ENCODE data around the gene SRBD1. TPM values are rescaled to one million over a fixed set of nuclear protein-coding genes. Genes with fewer than 3 reads are reported as not detected.

The SRBD1 gene
- total RNA-seq, 1 experiment from 2014 or later = 20.6 TPM

DNA sequence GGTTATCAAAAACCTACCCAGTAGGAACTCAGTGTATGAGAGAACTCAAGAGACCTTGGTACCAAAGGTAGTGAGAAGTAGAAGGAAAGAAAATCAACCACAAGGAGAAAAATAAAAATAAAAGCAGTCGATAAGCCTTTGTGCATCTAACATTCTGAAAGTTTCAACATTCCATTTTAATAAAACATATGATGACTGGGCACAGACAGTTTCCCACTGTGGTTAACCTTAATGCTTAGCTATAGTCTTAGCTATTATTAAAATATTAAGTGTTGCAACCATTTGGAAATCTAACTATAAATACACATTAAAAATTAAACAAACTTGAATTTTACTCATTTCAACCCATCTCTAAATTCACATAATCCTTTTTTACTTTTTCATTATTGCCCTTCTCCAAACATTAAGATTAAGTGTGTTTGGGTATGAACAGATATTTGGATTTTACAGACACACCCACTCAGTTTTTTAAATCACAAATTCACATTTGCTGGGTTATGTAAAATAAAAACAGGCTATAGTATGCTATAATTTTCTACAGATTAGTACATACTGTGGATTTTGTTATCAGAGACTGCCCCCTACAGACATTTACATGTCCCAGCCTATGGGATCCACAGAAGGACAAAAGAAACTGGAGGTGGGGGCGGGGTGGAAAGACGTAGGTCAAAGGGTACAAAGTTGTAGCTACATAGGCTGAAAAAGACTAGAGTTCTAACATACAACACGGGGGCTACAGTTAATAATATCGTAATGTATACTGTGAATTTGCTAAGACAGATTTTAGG, 32.8 kb downstream of the SRBD1 start:
- H3K27me3 ChIP-seq (ENCODE audit: insufficient read depth, low read length) = no peaks in the 10 kb centered on the region
- no peak overlapping the region for H3K4me2 ChIP-seq (ENCODE audit: low read length)
- DNase-seq (ENCODE audit: low read depth, low spot score) = no peak
- intact Hi-C loops (cut with micrococcal nuclease) = loop anchor here (5.0 kb wide), 1 partner anchor 596 kb away; no protein-coding TSS in a partner anchor
- H3K36me3 ChIP-seq (ENCODE audit: control insufficient read depth in 1 of 2, insufficient read depth in 2 of 2, low read length in 2 of 2) = 0 out of 4 replicates have a peak, but pooled peaks cover 2 to 3% of the 10 kb centered on the region in 2 experiments
- no peak overlapping the region for H3K9ac ChIP-seq (ENCODE audit: low read length)
- TF ChIP-seq YY1 (IDR thresholded peaks at IDR 0.05; ENCODE audit: extremely low read depth, insufficient replicate concordance, low read depth, low read length) (no peak), SIN3A (IDR thresholded peaks at IDR 0.05; ENCODE audit: low read depth) (no peak), POLR2A (IDR thresholded peaks at IDR 0.05; ENCODE audit: borderline replicate concordance, extremely low read depth, insufficient read depth, insufficient read length) (no peak), EZH2phosphoT487 (IDR thresholded peaks at IDR 0.05; ENCODE audit: borderline replicate concordance) (no peak), TCF7L2 (IDR thresholded peaks at IDR 0.05; ENCODE audit: borderline replicate concordance, extremely low read depth, insufficient read depth, insufficient read length) (no peak), ZFX (IDR thresholded peaks at IDR 0.05) (no peak), CBX3 (IDR thresholded peaks at IDR 0.05; ENCODE audit: low read depth) (no peak), CTCF (IDR thresholded peaks at IDR 0.05 in 2 of 3, conservative IDR thresholded peaks at IDR 0.05 in 1 of 3; ENCODE audit: borderline replicate concordance in 1 of 3, insufficient read depth in 1 of 3, low read depth in 2 of 3, low read length in 2 of 3) (peak; percentile 27 to 49 (median 27); a peak in 5 of 6 replicates), SP1 (IDR thresholded peaks at IDR 0.05; ENCODE audit: low read depth) (no peak), RAD21 (IDR thresholded peaks at IDR 0.05; ENCODE audit: low read depth) (peak; percentile 50)
- TF ChIP-seq, protein P1, sequence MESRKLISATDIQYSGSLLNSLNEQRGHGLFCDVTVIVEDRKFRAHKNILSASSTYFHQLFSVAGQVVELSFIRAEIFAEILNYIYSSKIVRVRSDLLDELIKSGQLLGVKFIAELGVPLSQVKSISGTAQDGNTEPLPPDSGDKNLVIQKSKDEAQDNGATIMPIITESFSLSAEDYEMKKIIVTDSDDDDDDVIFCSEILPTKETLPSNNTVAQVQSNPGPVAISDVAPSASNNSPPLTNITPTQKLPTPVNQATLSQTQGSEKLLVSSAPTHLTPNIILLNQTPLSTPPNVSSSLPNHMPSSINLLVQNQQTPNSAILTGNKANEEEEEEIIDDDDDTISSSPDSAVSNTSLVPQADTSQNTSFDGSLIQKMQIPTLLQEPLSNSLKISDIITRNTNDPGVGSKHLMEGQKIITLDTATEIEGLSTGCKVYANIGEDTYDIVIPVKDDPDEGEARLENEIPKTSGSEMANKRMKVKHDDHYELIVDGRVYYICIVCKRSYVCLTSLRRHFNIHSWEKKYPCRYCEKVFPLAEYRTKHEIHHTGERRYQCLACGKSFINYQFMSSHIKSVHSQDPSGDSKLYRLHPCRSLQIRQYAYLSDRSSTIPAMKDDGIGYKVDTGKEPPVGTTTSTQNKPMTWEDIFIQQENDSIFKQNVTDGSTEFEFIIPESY (IDR thresholded peaks at IDR 0.05; ENCODE audit: extremely low read depth, insufficient replicate concordance, low read length) = no peak
- H3K9me3 ChIP-seq (ENCODE audit: control insufficient read depth in 1 of 2, insufficient read depth in 1 of 2, low read depth in 1 of 2, low read length in 2 of 2) = no peaks in the 10 kb centered on the region
- ChIA-PET RAD21 (ENCODE audit: low non-redundant PET in 1 of 2, low total read pairs in 2 of 2, uncharacterized antibody in 2 of 2, unreplicated experiment in 2 of 2) (no interaction called here), CTCF (interaction anchor here (0.6 kb wide), 1 partner anchor 595 kb away, joined by 3 read pairs; no protein-coding TSS in a partner anchor), POLR2A (no interaction called here)
- no peak overlapping the region for H3K27ac ChIP-seq (ENCODE audit: low read depth, low read length)
- peaks cover 15% of the 10 kb centered on the region for H3K79me2 ChIP-seq (ENCODE audit: insufficient read depth, low read length)
- H4K20me1 ChIP-seq (ENCODE audit: insufficient read depth) = no peaks in the 10 kb centered on the region
- H2AFZ ChIP-seq (ENCODE audit: low read depth, low read length, poor library complexity, severe bottlenecking) = no peak overlapping the region
- H3K4me3 ChIP-seq (replicated peaks in 1 of 2; ENCODE audit: low read depth in 1 of 2, low read length in 2 of 2) = no peak overlapping the region
- H3K4me1 ChIP-seq (ENCODE audit: control insufficient read depth in 1 of 2, insufficient read depth in 2 of 2, low read length in 2 of 2) = no peaks in the 10 kb centered on the region
- H3K9me2 ChIP-seq (ENCODE audit: insufficient read depth) = no peaks in the 10 kb centered on the region
- BruUV-seq (replicated peaks) = no TSS peak
- ATAC-seq = peak; percentile 75

Measured in HCT116 (cell line).